Upper lobe of left lung (tissue), 4 donors: ENCODE data around the gene FAM222A.

Experiments
- CTCF ChIP-seq, 6 experiments: fragments of 450-650 bp in 4 of 6; fragments of 200-600 bp in 2 of 6; sonication (generic) in 2 of 6; IDR thresholded peaks; one replicate each; pipeline ENCODE4 v1.5.1; 2016 to 2019; ENCODE audit warnings: antibody characterized with exemption in 6 of 6
- EP300 ChIP-seq, 4 donors: sonication (generic); formaldehyde crosslinking; IDR thresholded peaks; one replicate each; pipeline ENCODE4 v1.5.1; 2017; ENCODE audit warnings: antibody characterized with exemption in 4 of 4, control low read depth in 2 of 4
- POLR2A ChIP-seq, 4 donors: fragments of 450-650 bp; IDR thresholded peaks; one replicate each; pipeline ENCODE4 v1.5.1; 2016 to 2017; ENCODE audit warnings: antibody characterized with exemption in 4 of 4, mild to moderate bottlenecking in 2 of 4

- TF ChIP-seq POLR2A (IDR thresholded peaks at IDR 0.05) = no peak
- no peak for TF ChIP-seq CTCF (IDR thresholded peaks at IDR 0.05)
- TF ChIP-seq EP300 (IDR thresholded peaks at IDR 0.05) = no peak
Measured at GRCh38 chr12:109708939-109709338, 4.7 kb upstream of the FAM222A start.
